Right cardiac atrium (tissue), 5 donors: Measurements from ENCODE around the gene LPCAT2. TPM values are rescaled to one million over a fixed set of nuclear protein-coding genes. Genes with fewer than 3 reads are reported as not detected.
"Not testable (repeated sequence)": the region's sequence is repeated elsewhere in the genome, so short reads cannot be mapped to it uniquely, and the experiment has no call there.

Source experiments
- ATAC-seq, 2 donors: fragments of 200-7000 bp; cut with Tn5 transposase; one replicate each; pipeline versions ENCODE4 v1.8.0 to v1.9.1; 2020; ENCODE audit warnings: moderate library complexity in 2 of 2, mild to moderate bottlenecking in 1 of 2
- DNase-seq, 3 donors: peaks; one replicate each; pipeline ENCODE4 v3.0.0-alpha.2; 2020
- H3K27ac ChIP-seq: one replicate; pipeline ENCODE4 v1.5.1; 2013; ENCODE audit warnings: mild to moderate bottlenecking, low read length, control low read depth, moderate library complexity
- H3K27me3 ChIP-seq: one replicate; pipeline ENCODE4 v1.6.1; 2013; ENCODE audit not compliant: control insufficient read depth, insufficient read depth
- H3K4me1 ChIP-seq: one replicate; pipeline ENCODE4 v1.6.1; 2013; ENCODE audit warnings: low read length; ENCODE audit not compliant: control insufficient read depth, insufficient read depth
- H3K4me3 ChIP-seq: one replicate; pipeline ENCODE4 v1.5.1; 2013; ENCODE audit warnings: low read length, control low read depth
- H3K9me3 ChIP-seq: one replicate; pipeline ENCODE4 v1.6.1; 2013; ENCODE audit warnings: low read length; ENCODE audit not compliant: control insufficient read depth
- WGBS: extraction: QIAGEN DNeasy Blood & Tissue Kit; methylation state at CpG from one replicate; pipeline ENCODE4 v1.1.7; 2013; 5-methylcytosine and 5-hydroxymethylcytosine counted together
- intact Hi-C, 4 donors: fragments of 100-400 bp; cut with DNase I; formaldehyde crosslinking; loops; one replicate each; pipeline versions ENCODE4 v1.11.0 to v1.14.0; 2022 to 2023
- polyA plus RNA-seq: library from polyadenylated mRNA; stranded (reverse); fragments of 200-250 nt; gene quantifications from one replicate; pipeline ENCODE4 v1.2.3, GENCODE V29; 2013
- total RNA-seq, 4 donors: library from RNA; stranded (reverse); fragmentation: NEBNext Ultra II Directional; extraction: Animal tissue kit (Norgen Biotek cat#: 25700); gene quantifications; one replicate each; pipeline ENCODE4 v1.2.1, GENCODE V29; 2021
- donor health status: healthy with polysubstance abuse.
- donor health status: DM: no; HTN: yes; CAD: no.
- donor health status: DM: no; HTN: no; CAD: no.
- donor health status: DM: no; HTN: yes; CAD: no; lungs with severe emphysema.
- donor health status: DM: yes; HTN: yes; CAD: no.

The LPCAT2 gene
- total and polyA plus RNA-seq, 5 donors: 4.0 to 10.9 (median 6.6) TPM

- ATAC-seq (no peak), DNase-seq (no peak)
- H3K4me3 ChIP-seq: no peak overlapping the region
- no peak overlapping the region for H3K27ac ChIP-seq
- no peaks in the 10 kb centered on the region for H3K9me3 ChIP-seq
- H3K4me1 ChIP-seq: no peaks in the 10 kb centered on the region
- WGBS: 53% methylated on average over 4 of the region's 4 CpGs
- no peaks in the 10 kb centered on the region for H3K27me3 ChIP-seq
- intact Hi-C loops: no loop called here
Observed at GRCh38 chr16:55605754-55606336, 97.0 kb downstream of the LPCAT2 start.

- Histone ChIP-seq H3K4me1 (no peaks in the 10 kb centered on the region), H3K27me3 (no peaks in the 10 kb centered on the region), H3K9me3 (no peaks in the 10 kb centered on the region), H3K27ac (no peak overlapping the region), H3K4me3 (no peak overlapping the region)
- peak in 1 of 2 donors; percentile 57 for ATAC-seq
- no peak for DNase-seq
- WGBS: 51% methylated on average over 6 of the region's 6 CpGs
- intact Hi-C loops: no loop called here
Observed at GRCh38 chr16:55613613-55614335, 104.9 kb downstream of the LPCAT2 start.

GRCh38 chr16:55615071-55615470 is 106.2 kb downstream of the LPCAT2 start:
- DNase-seq (no peak), ATAC-seq (no peak)
- no peak overlapping the region for H3K27ac ChIP-seq
- no peaks in the 10 kb centered on the region for H3K4me1 ChIP-seq
- H3K27me3 ChIP-seq: no peaks in the 10 kb centered on the region
- intact Hi-C loops: no loop called here
- 81% methylated on average over 3 of the region's 3 CpGs for WGBS
- H3K4me3 ChIP-seq: no peak overlapping the region
- H3K9me3 ChIP-seq: no peaks in the 10 kb centered on the region

GRCh38 chr16:55615670-55616069 is 106.8 kb downstream of the LPCAT2 start:
- H3K27me3 ChIP-seq, ATAC-seq, intact Hi-C loops, H3K4me3 ChIP-seq, H3K4me1 ChIP-seq, H3K27ac ChIP-seq, H3K9me3 ChIP-seq: not testable (repeated sequence)
- peak in 1 of 3 donors; percentile 27 for DNase-seq
- WGBS: 87% methylated on average over 11 of the region's 11 CpGs

GRCh38 chr16:55621771-55622170 is 112.9 kb downstream of the LPCAT2 start:
- DNase-seq (no peak), ATAC-seq (no peak)
- Histone ChIP-seq H3K9me3 (no peaks in the 10 kb centered on the region), H3K27me3 (no peaks in the 10 kb centered on the region), H3K4me1 (no peaks in the 10 kb centered on the region), H3K27ac (no peak overlapping the region), H3K4me3 (no peak overlapping the region)
- intact Hi-C loops: no loop called here

- WGBS: 74% methylated on average over 3 of the region's 3 CpGs
- intact Hi-C loops: no loop called here
- Histone ChIP-seq H3K9me3 (no peaks in the 10 kb centered on the region), H3K4me3 (no peak overlapping the region), H3K27me3 (no peaks in the 10 kb centered on the region), H3K27ac (no peak overlapping the region), H3K4me1 (no peaks in the 10 kb centered on the region)
- DNase-seq: no peak
- no peak for ATAC-seq
Observed at GRCh38 chr16:55622272-55622671, 113.4 kb downstream of the LPCAT2 start.

GRCh38 chr16:55622930-55623561 is 114.2 kb downstream of the LPCAT2 start:
- ATAC-seq: no peak
- 42% methylated on average over 8 of the region's 8 CpGs for WGBS

GRCh38 chr16:55623640-55624039 is 114.8 kb downstream of the LPCAT2 start:
- Histone ChIP-seq H3K27me3 (no peaks in the 10 kb centered on the region), H3K4me1 (no peaks in the 10 kb centered on the region), H3K4me3 (no peak overlapping the region), H3K9me3 (no peaks in the 10 kb centered on the region), H3K27ac (no peak overlapping the region)
- no peak for ATAC-seq
- intact Hi-C loops: no loop called here
- 92% methylated on average over 2 of the region's 2 CpGs for WGBS
- DNase-seq: no peak

More at GRCh38 chr16:55622930-55623561, 114.2 kb downstream of the LPCAT2 start:
- no peaks in the 10 kb centered on the region for H3K9me3 ChIP-seq
- no peak for DNase-seq
- no peaks in the 10 kb centered on the region for H3K4me1 ChIP-seq
- intact Hi-C loops: no loop called here
- no peak overlapping the region for H3K27ac ChIP-seq
- H3K4me3 ChIP-seq: no peak overlapping the region
- H3K27me3 ChIP-seq: no peaks in the 10 kb centered on the region

- WGBS: 97% methylated on average over 5 of the region's 5 CpGs
- H3K4me1 ChIP-seq: no peaks in the 10 kb centered on the region
- ATAC-seq (no peak), DNase-seq (no peak)
- intact Hi-C loops: no loop called here
- peaks cover under 1% of the 10 kb centered on the region for H3K27me3 ChIP-seq
- H3K4me3 ChIP-seq: no peak overlapping the region
- H3K27ac ChIP-seq: no peak overlapping the region
- no peaks in the 10 kb centered on the region for H3K9me3 ChIP-seq
Observed at GRCh38 chr16:55624696-55625095, 115.8 kb downstream of the LPCAT2 start.

- WGBS: 85% methylated on average over 3 of the region's 3 CpGs
- Histone ChIP-seq H3K4me1 (no peaks in the 10 kb centered on the region), H3K27ac (no peak overlapping the region), H3K9me3 (no peaks in the 10 kb centered on the region), H3K27me3 (peaks cover 3% of the 10 kb centered on the region), H3K4me3 (no peak overlapping the region)
- intact Hi-C loops: no loop called here
- no peak for DNase-seq
- ATAC-seq: no peak
Observed at GRCh38 chr16:55625843-55626242, 117.0 kb downstream of the LPCAT2 start.

GRCh38 chr16:55628306-55628968 is 119.6 kb downstream of the LPCAT2 start:
- peaks cover 3% of the 10 kb centered on the region for H3K27me3 ChIP-seq
- no peak overlapping the region for H3K27ac ChIP-seq
- DNase-seq: no peak
- intact Hi-C loops: no loop called here
- ATAC-seq: no peak
- H3K9me3 ChIP-seq: no peaks in the 10 kb centered on the region
- WGBS: 69% methylated on average over 6 of the region's 6 CpGs
- no peaks in the 10 kb centered on the region for H3K4me1 ChIP-seq
- no peak overlapping the region for H3K4me3 ChIP-seq
